AG20443 (cell line): ENCODE measurements around the gene BST1.
A peak's percentile ranks its signal among the peaks of the same experiment; 100 is the strongest.
"Not testable (repeated sequence)": the region's sequence is repeated elsewhere in the genome, so short reads cannot be mapped to it uniquely, and the experiment has no call there.

Source experiments
- DNase-seq: peaks from one replicate; pipeline ENCODE4 v3.0.0; 2012; ENCODE audit warnings: low spot score, mixed read lengths

The BST1 gene

DNA sequence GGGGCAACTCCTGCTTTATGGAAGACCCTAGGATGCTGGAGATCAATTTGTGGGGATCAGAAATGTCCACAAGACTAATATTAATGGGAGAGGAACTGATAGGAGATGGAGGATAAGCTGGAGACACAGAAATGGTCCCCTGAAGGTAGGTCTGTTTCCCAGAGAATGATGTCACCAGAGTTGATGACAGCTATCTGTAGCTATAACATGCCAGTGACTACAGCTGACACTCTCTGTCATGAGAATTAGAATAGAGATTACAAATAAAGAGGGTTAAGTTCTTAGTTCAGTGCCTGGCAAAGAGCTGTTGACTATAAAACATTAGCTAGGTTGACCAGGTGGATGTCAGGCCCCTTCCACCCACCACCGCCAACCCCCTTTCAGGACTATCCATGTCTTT lies 9.3 kb downstream of the BST1 start:
- DNase-seq = no peak

DNA sequence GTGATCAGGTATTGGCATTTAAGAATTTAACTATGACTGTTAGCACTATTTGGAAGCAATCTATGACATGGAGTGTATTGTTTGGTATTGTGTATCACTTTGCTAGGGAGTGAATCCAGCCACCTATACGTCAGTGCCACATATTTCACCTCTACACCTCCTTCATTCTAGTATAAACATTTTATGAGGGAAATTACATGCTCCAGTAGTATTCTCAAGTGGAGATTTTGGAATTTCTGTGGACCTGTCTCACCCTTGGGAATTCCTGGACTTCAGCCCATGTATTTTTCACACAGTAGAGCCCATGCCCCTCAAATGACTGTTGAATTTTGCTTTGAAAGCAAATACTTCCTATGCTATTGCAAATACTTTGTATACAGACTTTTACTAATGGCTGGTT lies 11.3 kb downstream of the BST1 start:
- DNase-seq = no peak

DNA sequence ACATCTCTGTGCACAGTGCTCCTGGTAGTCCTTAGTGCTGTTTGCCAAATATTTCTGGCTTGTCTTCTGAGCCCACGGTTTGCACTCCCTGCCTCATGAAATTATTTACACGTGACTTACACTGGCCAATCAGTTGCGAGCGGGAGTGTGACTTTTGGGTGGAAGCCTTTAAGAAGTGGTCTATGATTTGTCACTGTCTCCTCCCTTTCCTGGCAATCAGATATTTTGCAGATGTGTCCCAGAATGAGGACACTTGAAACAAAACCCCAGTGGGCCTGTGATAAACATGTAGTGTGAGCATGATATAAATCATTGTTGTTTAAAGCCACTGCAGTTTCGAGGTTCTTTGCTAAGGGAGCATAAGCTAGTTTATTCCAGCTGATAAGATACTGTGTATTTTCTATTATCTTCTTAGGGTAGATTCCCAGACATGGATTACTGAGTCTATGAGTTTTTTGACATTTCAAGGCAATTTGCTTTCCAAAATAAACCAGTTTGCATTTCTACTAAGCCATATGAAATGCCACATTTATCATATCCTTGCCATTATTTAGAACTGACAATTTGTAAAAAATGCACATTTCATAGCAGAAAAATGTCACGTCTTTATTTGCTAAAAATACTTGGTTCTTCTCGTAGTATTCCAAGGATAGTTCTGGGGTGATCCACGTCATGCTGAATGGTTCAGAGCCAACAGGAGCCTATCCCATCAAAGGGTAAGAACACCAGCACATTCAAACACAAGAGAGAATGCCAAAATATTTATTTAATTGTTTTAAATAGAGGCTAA lies 12.0 kb downstream of the BST1 start:
- peak; percentile 70 for DNase-seq

DNA sequence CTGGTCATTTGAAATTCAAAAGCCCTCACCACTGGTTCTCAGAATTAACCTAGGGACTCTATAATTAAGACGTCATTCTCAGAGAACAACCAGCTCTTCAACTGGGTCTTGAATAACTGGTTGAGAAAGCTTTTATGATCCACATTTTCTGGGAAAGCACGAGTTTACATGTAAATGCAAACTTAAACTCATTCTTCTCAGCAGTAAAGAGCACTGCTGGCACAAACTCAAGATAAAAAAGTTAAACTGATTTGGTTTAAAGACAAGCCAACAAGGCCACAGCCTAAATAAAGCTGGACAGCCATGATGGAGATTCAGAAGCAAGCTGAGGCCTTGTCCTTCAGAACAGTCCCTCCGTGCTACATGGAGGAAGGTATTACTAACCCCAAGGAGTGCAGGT lies 13.2 kb downstream of the BST1 start:
- no peak for DNase-seq

DNA sequence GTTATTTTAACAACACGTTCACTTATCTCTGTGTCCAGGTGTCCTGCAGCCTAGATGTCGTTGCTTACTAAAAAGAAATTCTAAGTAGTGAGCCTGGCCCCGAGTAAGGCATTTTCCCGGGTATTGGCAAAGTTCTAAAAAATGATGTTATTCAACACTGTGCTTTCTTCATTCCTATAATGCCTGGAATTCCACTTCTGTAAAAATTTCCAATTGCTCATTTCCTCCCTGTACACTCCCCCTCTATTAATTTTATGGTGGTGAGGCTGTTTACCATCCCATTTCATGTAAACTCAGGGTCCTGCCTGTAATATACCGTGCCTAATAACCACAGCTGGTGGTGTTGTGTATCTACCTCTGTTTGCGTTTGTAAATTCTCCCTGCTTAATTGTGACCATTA lies 14.2 kb downstream of the BST1 start:
- peak; percentile 67 for DNase-seq

DNA sequence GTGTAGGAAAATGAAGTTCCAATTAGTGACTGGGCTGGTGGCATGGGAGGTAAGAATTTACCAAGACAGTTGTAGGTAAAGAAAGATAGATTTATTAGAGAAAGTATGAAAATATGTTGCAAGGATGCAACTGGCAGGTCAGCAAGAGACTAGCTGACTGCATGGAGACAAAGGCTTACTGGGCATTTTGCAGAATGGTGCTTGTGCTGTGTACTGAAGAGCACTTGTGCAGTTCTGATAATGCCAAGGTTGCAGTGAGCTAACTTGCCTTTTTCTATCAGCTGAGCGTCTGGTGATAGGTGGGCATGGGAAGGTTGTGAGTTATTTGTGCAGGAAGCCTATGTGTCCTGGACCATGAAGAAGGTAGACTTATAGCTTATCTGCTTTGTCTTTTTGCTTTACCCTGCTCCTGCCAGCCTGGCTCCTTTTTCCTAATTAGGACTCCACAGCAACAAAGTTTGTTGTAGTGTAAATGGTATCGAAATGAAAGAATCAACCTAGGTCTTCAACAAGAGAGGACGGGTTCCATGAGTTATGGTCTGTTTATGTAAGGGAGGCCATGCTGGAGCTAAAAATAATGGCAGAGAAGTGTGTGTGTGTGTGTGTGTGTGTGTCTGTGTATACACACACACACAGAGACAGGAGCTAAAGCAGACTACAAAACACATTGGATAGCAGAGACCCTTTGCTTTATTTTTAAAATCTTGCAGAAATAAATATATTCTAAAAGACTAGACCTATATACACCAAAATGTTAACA lies 15.0 kb downstream of the BST1 start:
- no peak for DNase-seq

DNA sequence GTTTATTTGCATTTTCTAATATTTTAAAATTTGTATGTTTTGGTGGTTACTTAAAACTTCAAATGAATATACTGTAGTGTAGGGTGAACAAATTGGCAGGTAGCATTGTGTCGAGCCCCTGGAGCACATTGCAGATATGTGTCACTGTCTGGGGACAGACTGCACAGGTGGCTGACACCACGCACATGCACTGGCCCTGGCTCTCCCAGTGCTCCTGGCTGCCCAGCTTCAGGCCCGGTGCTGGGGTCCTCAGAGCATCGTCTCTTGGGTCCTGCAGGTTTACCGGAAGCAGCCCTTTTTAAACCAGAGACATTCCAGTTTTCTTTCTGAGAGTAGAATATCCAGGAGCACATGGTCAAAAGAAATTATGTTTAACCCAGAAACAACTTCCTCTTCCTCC lies 15.6 kb downstream of the BST1 start:
- DNase-seq = no peak

DNA sequence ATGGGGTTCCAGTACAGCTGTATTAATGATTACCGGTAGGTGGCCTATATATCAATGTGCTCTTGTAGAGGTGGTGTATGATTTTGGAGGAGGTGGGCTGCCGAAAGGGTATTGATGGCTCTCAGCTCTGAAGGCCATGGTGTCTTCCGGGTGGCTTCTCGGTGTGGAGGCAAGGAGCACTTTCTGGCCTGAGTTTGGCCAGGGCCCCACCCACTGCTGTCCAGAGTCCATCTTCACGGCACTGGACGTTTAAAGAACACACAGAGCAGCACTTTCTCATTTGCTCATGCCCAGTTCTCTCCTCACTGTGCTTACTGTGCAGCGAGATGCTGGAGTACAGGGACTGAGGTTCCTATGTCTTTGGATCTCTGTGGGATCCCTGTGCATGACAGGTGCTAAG lies 16.1 kb downstream of the BST1 start:
- DNase-seq = no peak

DNA sequence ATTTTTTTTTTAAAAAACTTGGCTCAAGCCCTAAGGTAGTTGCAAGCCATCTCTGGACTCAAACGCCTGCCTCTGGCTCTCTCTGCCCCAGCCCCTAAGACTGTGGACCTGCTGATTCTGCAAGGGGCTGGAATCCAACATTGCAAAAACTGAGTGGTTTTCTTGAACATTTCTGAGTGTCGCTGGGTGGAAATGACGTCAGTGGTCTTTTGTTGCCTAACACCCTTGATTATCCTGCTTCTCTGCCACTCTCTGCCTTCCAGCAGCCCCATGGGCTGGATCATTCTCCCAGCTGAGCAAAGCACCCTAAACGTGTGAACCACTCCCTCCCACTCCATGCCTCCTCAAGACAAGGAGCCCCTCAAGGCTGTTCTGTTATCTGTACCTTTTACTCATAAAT lies 16.6 kb downstream of the BST1 start:
- no peak for DNase-seq

DNA sequence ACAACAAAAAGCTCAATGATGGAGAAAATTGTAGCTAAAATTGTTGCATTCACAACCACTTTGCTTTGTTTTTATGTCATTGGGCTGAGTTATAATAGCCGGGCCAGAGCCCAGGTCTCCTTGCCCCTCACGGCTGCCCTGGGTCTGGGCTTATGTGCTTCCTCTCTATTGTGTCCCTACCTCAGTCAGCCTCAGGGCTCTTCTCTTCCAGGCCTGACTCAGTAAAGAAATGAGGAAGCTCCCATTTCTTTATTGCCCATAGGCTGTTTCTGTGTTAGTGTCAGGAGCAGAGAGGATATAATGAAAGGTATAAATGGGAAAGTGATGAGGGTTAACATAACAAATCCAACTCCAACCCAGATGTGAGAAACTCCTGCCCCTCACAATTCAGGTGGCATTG lies 18.0 kb downstream of the BST1 start:
- DNase-seq = no peak

DNA sequence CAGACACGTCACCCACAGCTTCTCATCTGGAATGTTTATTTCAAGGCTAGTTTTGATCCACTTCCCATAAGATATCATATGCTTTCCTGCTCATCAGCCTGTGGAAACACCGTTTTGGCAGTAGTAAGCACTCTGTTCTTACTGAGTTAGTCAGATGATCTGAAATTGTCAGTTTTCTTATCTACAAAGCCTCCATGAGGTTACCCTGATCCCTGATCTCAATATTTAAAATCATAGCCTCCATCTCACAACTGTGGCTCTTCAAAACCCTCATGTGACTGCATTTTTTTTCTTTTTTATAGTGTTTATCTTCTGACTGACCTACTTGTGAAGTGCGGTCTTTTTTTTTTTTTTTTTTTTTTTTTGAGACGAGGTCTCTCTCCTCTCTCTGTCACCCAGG lies 22.7 kb downstream of the BST1 start:
- DNase-seq = no peak

DNA sequence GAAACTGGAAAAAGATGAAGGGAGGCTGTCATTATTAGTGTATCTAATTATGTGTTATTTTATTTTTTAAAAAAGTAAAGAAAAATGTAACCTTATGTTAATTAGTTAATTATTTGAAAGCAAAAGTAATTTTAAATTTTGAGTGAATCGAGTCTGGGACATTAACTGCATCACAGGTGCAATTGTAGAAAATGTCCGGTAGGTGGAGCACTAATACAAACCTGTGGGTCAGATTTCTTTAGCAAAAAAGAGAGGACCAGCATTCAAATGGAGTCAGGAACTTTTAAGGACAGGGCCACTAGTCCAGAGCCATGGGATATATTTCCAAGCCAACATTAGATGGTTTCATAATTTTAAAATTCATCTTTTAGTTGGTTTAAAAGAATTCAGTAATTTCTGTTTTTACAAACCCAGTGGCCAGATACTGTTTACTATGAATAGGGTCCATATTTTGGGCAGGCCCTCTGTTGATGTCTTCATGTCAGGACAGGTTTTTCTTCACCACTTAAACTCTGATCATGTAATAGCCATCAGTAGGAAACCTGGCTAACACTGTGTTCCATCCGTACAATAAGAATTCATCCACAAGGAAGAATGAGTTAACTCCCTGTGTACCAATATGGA lies 27.2 kb downstream of the BST1 start:
- DNase-seq = peak; percentile 74

DNA sequence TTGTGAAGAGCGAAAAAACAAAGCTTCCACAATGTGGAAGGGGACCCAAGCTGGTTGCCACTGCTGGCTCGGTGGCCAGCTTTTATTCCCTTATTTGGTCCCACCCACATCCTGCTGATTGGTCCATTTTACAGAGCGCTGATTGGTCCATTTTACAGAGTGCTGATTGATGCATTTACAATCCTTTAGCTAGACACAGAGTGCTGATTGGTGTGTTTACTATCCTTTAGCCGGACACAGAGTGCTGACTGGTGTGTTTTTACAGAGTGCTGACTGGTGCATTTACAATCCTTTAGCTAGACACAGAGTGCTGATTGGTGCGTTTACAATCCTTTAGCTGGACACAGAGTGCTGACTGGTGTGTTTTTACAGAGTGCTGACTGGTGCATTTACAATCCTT lies 30.2 kb downstream of the BST1 start:
- DNase-seq = not testable (repeated sequence)

DNA sequence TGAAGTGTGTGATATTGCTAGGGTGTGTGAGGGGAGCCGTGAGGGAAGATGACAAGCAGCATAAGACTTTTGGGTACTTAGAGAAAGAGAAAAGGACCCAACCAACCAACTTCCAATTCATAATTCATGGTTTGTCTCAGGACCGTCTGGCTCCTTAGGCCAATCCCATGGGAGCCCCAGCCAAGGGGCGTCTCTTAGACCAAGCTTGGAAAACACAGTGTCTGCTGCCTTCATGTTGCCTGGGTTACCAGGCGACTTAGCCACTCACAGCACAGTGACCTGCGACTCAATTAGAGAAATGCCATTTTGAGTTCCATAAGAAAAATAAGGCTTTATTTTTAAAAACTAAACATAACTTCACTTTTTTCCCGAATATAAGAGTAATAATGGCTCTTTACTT lies 32.7 kb downstream of the BST1 start:
- no peak for DNase-seq

DNA sequence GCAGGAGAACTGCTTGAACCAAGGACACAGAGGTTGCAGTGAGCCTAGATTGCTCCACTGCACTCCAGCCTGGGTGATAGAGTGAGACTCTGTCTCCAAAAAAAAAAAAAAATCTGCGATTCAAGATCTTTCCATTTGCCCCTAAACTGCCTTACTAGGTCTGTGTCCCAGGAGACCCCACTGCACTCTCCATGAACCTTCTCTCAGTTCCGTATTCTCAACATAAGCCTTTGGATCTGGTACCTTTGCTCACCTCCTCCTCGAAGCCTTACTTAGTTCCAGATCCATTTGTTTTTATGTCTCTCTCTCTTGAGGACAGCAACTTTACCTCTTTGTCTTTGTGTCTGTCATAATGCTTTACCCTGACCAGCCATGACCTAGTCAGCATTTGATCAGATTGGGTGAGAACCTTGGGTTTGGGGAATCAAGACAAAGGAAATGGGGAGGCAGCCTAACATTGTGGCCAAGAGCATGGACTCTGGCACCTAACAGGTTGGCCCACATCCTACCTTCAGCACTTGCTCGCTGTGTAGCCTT lies 33.7 kb downstream of the BST1 start:
- no peak for DNase-seq

DNA sequence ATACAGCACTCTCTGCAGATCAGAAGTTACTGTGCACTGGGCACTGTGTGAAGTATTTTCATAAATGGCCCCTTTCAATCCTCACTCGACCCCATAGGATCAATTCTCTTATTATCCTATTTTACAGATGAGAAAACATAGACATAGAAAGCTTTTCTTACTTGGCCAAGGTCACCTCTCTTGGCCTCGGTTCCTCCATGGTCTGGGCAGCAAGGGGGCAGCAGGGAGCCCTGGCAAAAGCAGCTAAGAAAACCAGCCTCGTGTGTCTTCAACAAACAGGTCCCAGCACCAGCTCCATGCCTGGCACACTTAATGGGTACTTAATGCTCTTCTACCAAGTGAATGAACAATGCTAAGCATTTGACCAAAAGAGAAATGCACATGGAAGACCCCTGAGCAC lies 34.4 kb downstream of the BST1 start:
- DNase-seq = no peak

DNA sequence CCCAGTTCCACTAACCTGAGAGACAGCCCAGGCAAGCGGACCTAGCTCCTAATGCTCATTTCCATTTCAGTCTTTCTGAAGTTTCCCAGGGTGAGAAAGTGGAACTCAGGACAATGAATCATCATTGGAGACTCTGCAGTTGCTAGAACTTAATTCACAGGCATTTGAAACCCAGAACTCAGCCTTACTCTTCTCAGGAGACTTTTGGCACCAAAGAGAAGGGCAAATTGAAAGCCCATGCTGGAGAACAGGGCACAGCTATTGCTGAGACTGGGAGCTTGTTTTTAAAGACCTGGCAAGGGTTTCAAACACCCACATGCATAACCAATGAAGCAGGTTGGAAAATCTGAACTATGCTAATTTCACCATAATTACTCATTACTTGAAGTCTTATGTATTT lies 36.0 kb downstream of the BST1 start:
- DNase-seq = peak; percentile 43

DNA sequence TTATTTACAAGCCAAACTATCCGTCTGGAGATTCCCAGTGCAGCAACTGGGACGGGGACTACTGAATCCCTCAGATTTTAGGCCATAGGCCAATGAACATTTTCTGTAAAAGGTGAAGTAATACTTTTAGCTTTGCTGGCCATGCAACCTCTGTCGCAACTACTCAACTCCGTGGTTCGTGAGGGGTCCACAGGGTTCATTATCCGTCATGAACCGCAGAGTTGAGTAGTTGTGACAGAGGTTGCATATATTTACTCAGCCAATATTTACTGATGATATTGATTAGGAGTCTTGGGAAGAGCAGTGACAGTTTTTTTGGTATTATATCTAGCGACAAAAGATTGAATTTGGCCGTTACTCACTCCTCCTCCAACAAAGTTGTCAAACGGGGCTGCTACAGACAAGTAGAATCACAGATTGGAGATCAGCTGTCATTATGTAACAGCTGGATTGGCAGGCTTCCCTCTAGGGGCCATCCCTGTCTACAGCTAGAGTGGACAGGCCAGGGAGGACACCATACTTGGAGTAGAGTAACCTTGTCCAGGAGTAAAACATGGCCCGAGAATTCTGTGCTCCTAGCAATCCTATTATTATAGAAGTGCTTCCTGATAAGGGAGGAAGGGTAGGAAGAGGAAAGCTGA lies 38.0 kb downstream of the BST1 start:
- no peak for DNase-seq

DNA sequence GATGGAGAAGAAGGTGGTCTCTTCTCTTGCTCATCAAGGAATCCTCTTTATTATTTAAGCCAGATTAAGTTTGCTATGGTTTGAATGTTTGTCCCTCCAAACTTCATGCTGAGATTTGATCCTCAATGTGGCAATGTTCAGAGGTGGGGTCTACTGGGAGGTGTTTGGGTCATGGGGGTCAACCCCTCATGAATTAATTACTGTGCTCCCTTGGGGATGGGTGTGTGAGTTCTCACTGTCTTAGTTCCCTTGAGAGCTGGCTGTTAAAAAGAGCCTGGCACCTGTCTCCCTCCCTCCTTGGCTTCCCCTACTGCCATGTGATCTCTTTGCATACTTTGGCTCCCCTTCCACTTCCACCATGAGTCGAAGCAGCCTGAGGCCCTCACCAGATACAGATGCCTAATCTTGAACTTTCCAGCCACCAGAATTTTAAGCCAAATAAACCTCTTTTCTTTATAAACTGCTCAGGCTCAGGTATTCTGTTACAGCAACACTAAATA lies 39.3 kb downstream of the BST1 start:
- no peak for DNase-seq

DNA sequence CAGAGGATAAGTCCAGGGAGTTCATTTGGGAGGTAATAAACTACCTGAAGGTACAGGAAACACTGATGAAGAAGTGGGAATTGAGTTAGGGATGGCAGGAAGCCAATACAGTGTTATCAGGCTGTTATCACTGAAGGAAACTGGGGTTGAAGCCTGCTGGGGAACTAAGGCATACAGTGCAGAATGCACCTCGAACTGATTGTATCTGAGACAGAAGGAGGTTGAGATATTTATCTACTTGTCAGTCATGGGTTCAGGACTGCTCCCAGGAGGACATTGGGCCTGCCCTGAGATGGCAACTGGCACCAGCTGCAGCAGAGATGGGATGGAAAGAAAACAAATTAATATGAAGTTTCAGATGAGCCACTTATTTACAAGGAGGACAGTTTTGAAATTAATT lies 39.8 kb downstream of the BST1 start:
- DNase-seq = no peak

DNA sequence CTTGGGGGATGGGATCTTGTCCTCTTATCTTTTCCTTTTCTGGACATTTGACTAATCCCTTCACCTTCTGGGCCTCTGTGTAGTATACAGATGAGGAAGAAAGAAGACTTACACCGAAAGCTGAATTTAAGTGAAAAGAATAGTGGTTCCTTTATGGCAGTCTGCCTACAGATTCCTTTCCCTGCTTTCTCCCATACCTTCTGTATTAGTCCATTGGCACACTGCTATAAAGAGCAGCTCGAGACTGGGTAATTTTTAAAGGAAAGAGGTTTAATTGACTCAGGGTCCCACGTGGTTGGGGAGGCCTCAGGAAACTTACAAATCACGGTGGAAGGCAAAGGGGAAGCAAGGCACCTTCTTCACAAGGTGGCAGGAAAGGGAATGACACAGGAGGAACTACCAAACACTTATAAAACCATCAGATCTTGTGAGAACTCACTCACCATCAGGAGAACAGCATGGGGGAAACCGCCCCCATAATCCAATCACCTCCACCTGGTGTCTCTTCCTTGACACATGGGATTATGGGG lies 41.2 kb downstream of the BST1 start:
- peak; percentile 29 for DNase-seq

DNA sequence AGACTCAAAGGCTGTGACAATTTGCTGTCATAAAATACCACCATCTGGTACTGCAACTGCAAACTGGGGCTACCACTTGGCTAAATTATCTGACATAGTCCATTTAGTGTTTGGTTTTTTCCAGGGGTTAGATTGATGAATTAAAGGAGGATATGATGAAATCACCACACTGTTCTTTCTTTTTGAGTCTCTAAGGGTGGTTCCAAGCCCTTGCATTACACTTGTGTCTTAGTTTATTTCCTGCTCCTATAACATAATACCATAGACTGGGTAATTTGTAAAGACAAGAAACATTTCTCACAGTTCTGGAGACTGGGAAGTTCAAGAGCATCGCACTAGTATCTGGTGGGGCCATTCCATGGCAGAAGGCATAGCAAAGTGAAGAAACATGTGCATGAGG lies 43.2 kb downstream of the BST1 start:
- no peak for DNase-seq
